ENCODE data around the gene CA12. TPM values are rescaled to one million over a fixed set of nuclear protein-coding genes. Genes with fewer than 3 reads are reported as not detected.

The CA12 gene
- total RNA-seq, 1 donor from 2014 or later = 1.6 TPM

- H3K9ac ChIP-seq (ENCODE audit: low read depth in 1 of 3, low read length in 3 of 3) = no peak overlapping the region
- no peaks in the 10 kb centered on the region for H3K27me3 ChIP-seq (ENCODE audit: control insufficient read depth in 3 of 3, insufficient read depth in 3 of 3, low read length in 3 of 3)
- peak overlapping the region in 1 of 3 donors; percentile 34 for H3K4me3 ChIP-seq (ENCODE audit: low read length in 3 of 3)
- H3K9me3 ChIP-seq (ENCODE audit: control insufficient read depth in 3 of 3, low read length in 3 of 3) = no peaks in the 10 kb centered on the region
- H3K4me1 ChIP-seq (ENCODE audit: control insufficient read depth in 3 of 3, insufficient read depth in 3 of 3, low read length in 3 of 3) = peaks cover 0 to 2% (median 0%) of the 10 kb centered on the region in 3 donors
- H3K27ac ChIP-seq (ENCODE audit: low read depth, low read length) = no peak overlapping the region
- H3K36me3 ChIP-seq (ENCODE audit: control insufficient read depth in 3 of 3, insufficient read depth in 3 of 3, low read length in 3 of 3) = no peaks in the 10 kb centered on the region
These were observed 21.0 kb upstream of the CA12 start for GRCh38 chr15:63402498-63403253.

GRCh38 chr15:63401714-63402497 is 20.3 kb upstream of the CA12 start:
- H3K4me3 ChIP-seq (ENCODE audit: low read length in 3 of 3) = no peak overlapping the region
- H3K27ac ChIP-seq (ENCODE audit: low read depth, low read length) = no peak overlapping the region
- no peaks in the 10 kb centered on the region for H3K9me3 ChIP-seq (ENCODE audit: control insufficient read depth in 3 of 3, low read length in 3 of 3)

GRCh38 chr15:63401078-63401477 is 19.4 kb upstream of the CA12 start:
- H3K4me1 ChIP-seq (ENCODE audit: control insufficient read depth in 3 of 3, insufficient read depth in 3 of 3, low read length in 3 of 3) = peaks cover 0 to 2% (median 0%) of the 10 kb centered on the region in 3 donors
- no peaks in the 10 kb centered on the region for H3K27me3 ChIP-seq (ENCODE audit: control insufficient read depth in 3 of 3, insufficient read depth in 3 of 3, low read length in 3 of 3)
- no peak overlapping the region for H3K9ac ChIP-seq (ENCODE audit: low read depth in 1 of 3, low read length in 3 of 3)
- H3K4me3 ChIP-seq (ENCODE audit: low read length in 3 of 3) = no peak overlapping the region
- H3K27ac ChIP-seq (ENCODE audit: low read depth, low read length) = no peak overlapping the region
- no peaks in the 10 kb centered on the region for H3K36me3 ChIP-seq (ENCODE audit: control insufficient read depth in 3 of 3, insufficient read depth in 3 of 3, low read length in 3 of 3)
- H3K9me3 ChIP-seq (ENCODE audit: control insufficient read depth in 3 of 3, low read length in 3 of 3) = no peaks in the 10 kb centered on the region

More at GRCh38 chr15:63401714-63402497, 20.3 kb upstream of the CA12 start:
- Histone ChIP-seq H3K36me3 (ENCODE audit: control insufficient read depth in 3 of 3, insufficient read depth in 3 of 3, low read length in 3 of 3) (no peaks in the 10 kb centered on the region), H3K9ac (ENCODE audit: low read depth in 1 of 3, low read length in 3 of 3) (no peak overlapping the region), H3K27me3 (ENCODE audit: control insufficient read depth in 3 of 3, insufficient read depth in 3 of 3, low read length in 3 of 3) (no peaks in the 10 kb centered on the region), H3K4me1 (ENCODE audit: control insufficient read depth in 3 of 3, insufficient read depth in 3 of 3, low read length in 3 of 3) (peaks cover 0 to 2% (median 0%) of the 10 kb centered on the region in 3 donors)

- Histone ChIP-seq H3K36me3 (ENCODE audit: control insufficient read depth in 3 of 3, insufficient read depth in 3 of 3, low read length in 3 of 3) (no peaks in the 10 kb centered on the region), H3K9ac (ENCODE audit: low read depth in 1 of 3, low read length in 3 of 3) (no peak overlapping the region), H3K4me3 (ENCODE audit: low read length in 3 of 3) (no peak overlapping the region), H3K4me1 (ENCODE audit: control insufficient read depth in 3 of 3, insufficient read depth in 3 of 3, low read length in 3 of 3) (peaks cover 0 to 2% (median 0%) of the 10 kb centered on the region in 3 donors), H3K27ac (ENCODE audit: low read depth, low read length) (no peak overlapping the region), H3K27me3 (ENCODE audit: control insufficient read depth in 3 of 3, insufficient read depth in 3 of 3, low read length in 3 of 3) (peaks cover 0 to 5% (median 0%) of the 10 kb centered on the region in 3 donors), H3K9me3 (ENCODE audit: control insufficient read depth in 3 of 3, low read length in 3 of 3) (no peaks in the 10 kb centered on the region)
These were observed 16.8 kb upstream of the CA12 start for GRCh38 chr15:63398456-63398855.

GRCh38 chr15:63396152-63396928 is 14.7 kb upstream of the CA12 start:
- no peak overlapping the region for H3K4me3 ChIP-seq (ENCODE audit: low read length in 3 of 3)
- peaks cover 0 to 5% (median 2%) of the 10 kb centered on the region in 3 donors for H3K27me3 ChIP-seq (ENCODE audit: control insufficient read depth in 3 of 3, insufficient read depth in 3 of 3, low read length in 3 of 3)
- no peak overlapping the region for H3K27ac ChIP-seq (ENCODE audit: low read depth, low read length)
- H3K36me3 ChIP-seq (ENCODE audit: control insufficient read depth in 3 of 3, insufficient read depth in 3 of 3, low read length in 3 of 3) = no peaks in the 10 kb centered on the region
- H3K4me1 ChIP-seq (ENCODE audit: control insufficient read depth in 3 of 3, insufficient read depth in 3 of 3, low read length in 3 of 3) = no peaks in the 10 kb centered on the region
- no peak overlapping the region for H3K9ac ChIP-seq (ENCODE audit: low read depth in 1 of 3, low read length in 3 of 3)
- H3K9me3 ChIP-seq (ENCODE audit: control insufficient read depth in 3 of 3, low read length in 3 of 3) = no peaks in the 10 kb centered on the region

GRCh38 chr15:63395730-63396151 is 14.1 kb upstream of the CA12 start:
- Histone ChIP-seq H3K9me3 (ENCODE audit: control insufficient read depth in 3 of 3, low read length in 3 of 3) (no peaks in the 10 kb centered on the region), H3K9ac (ENCODE audit: low read depth in 1 of 3, low read length in 3 of 3) (no peak overlapping the region), H3K4me1 (ENCODE audit: control insufficient read depth in 3 of 3, insufficient read depth in 3 of 3, low read length in 3 of 3) (peaks cover 0 to 2% (median 0%) of the 10 kb centered on the region in 3 donors), H3K36me3 (ENCODE audit: control insufficient read depth in 3 of 3, insufficient read depth in 3 of 3, low read length in 3 of 3) (no peaks in the 10 kb centered on the region), H3K27me3 (ENCODE audit: control insufficient read depth in 3 of 3, insufficient read depth in 3 of 3, low read length in 3 of 3) (peaks cover 0 to 5% (median 3%) of the 10 kb centered on the region in 3 donors), H3K4me3 (ENCODE audit: low read length in 3 of 3) (no peak overlapping the region), H3K27ac (ENCODE audit: low read depth, low read length) (no peak overlapping the region)

GRCh38 chr15:63392361-63393009 is 10.8 kb upstream of the CA12 start:
- H3K9ac ChIP-seq (ENCODE audit: low read depth in 1 of 3, low read length in 3 of 3) = no peak overlapping the region
- H3K36me3 ChIP-seq (ENCODE audit: control insufficient read depth in 3 of 3, insufficient read depth in 3 of 3, low read length in 3 of 3) = no peaks in the 10 kb centered on the region
- H3K27ac ChIP-seq (ENCODE audit: low read depth, low read length) = no peak overlapping the region
- peaks cover 6 to 12% (median 9%) of the 10 kb centered on the region in 3 donors for H3K4me1 ChIP-seq (ENCODE audit: control insufficient read depth in 3 of 3, insufficient read depth in 3 of 3, low read length in 3 of 3)
- H3K4me3 ChIP-seq (ENCODE audit: low read length in 3 of 3) = no peak overlapping the region
- no peaks in the 10 kb centered on the region for H3K9me3 ChIP-seq (ENCODE audit: control insufficient read depth in 3 of 3, low read length in 3 of 3)
- H3K27me3 ChIP-seq (ENCODE audit: control insufficient read depth in 3 of 3, insufficient read depth in 3 of 3, low read length in 3 of 3) = peaks cover 0 to 6% (median 5%) of the 10 kb centered on the region in 3 donors

GRCh38 chr15:63391669-63392360 is 10.2 kb upstream of the CA12 start:
- Histone ChIP-seq H3K27ac (ENCODE audit: low read depth, low read length) (no peak overlapping the region), H3K9me3 (ENCODE audit: control insufficient read depth in 3 of 3, low read length in 3 of 3) (no peaks in the 10 kb centered on the region), H3K4me3 (ENCODE audit: low read length in 3 of 3) (no peak overlapping the region), H3K27me3 (ENCODE audit: control insufficient read depth in 3 of 3, insufficient read depth in 3 of 3, low read length in 3 of 3) (peaks cover 0 to 6% (median 5%) of the 10 kb centered on the region in 3 donors), H3K9ac (ENCODE audit: low read depth in 1 of 3, low read length in 3 of 3) (no peak overlapping the region), H3K36me3 (ENCODE audit: control insufficient read depth in 3 of 3, insufficient read depth in 3 of 3, low read length in 3 of 3) (no peaks in the 10 kb centered on the region), H3K4me1 (ENCODE audit: control insufficient read depth in 3 of 3, insufficient read depth in 3 of 3, low read length in 3 of 3) (peaks cover 6 to 12% (median 10%) of the 10 kb centered on the region in 3 donors)

- Histone ChIP-seq H3K9ac (ENCODE audit: low read depth in 1 of 3, low read length in 3 of 3) (no peak overlapping the region), H3K27ac (ENCODE audit: low read depth, low read length) (no peak overlapping the region), H3K36me3 (ENCODE audit: control insufficient read depth in 3 of 3, insufficient read depth in 3 of 3, low read length in 3 of 3) (no peaks in the 10 kb centered on the region), H3K4me1 (ENCODE audit: control insufficient read depth in 3 of 3, insufficient read depth in 3 of 3, low read length in 3 of 3) (peaks cover 6 to 12% (median 10%) of the 10 kb centered on the region in 3 donors), H3K4me3 (ENCODE audit: low read length in 3 of 3) (no peak overlapping the region), H3K27me3 (ENCODE audit: control insufficient read depth in 3 of 3, insufficient read depth in 3 of 3, low read length in 3 of 3) (peaks cover 0 to 6% (median 5%) of the 10 kb centered on the region in 3 donors), H3K9me3 (ENCODE audit: control insufficient read depth in 3 of 3, low read length in 3 of 3) (no peaks in the 10 kb centered on the region)
These were observed 9.0 kb upstream of the CA12 start for GRCh38 chr15:63390689-63391088.
